ENCODE results near the gene MCHR1.
"Not testable (repeated sequence)": the region's sequence is repeated elsewhere in the genome, so short reads cannot be mapped to it uniquely, and the experiment has no call there.

MCHR1 gene

DNA sequence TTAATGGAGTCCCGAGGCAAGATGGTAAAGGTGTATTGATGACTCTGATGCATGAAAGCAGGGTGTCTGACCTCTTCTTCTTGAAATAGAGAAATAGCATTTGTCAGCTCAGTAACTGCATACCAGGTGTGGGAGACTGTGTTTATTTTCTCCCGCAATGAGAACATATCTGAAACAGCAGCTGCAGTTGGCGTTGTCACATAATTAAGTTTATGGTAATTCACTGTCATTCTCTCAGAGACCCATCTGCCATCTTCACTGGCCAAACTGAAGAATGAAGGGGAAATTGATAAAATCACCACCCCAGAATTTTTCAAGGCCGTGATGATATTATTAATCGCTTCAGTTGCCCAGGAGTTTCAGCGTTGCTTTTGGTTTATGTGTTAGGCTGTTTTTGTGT lies 20.1 kb upstream of the MCHR1 start:
- DNase-seq, result no peak

DNA sequence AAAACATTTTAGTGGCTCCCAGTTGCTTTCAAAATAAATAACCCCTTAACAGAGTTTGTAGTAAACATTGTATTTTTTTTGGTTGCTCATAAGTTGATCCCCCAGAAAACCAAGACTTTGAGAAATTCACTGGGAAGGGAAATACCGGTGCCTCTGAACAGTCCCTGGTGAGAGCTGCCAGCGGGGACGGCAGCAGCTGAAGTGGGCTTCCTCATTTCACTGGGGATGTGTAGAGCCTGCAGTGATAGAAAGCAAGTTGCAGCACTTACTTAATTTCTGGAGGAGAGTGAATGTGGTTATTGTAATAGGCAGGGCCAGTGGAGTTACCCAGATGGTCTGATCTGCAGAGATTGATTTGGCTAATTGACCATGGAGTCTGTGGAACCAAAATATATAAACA lies 18.6 kb upstream of the MCHR1 start:
- no peak for DNase-seq

DNA sequence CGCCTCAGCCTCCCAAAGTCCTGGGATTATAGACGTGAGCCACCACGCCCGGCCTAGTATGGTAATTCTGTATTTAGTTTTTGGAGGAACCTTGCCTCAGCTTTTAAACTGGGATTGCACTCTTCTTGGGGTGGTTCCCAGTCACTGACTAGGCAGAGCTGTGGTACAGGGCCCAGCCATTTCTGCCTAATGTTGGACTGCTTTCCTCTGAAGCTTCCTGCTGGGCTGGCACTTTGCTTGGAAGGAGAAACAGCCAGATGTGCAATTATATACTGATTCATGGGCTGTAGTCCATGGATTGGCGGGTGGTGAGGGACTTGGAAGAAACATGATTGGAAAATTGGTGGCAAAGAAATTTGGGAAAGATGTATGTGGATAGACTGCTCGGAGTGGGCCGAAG lies 17.6 kb upstream of the MCHR1 start:
- no peak for DNase-seq

DNA sequence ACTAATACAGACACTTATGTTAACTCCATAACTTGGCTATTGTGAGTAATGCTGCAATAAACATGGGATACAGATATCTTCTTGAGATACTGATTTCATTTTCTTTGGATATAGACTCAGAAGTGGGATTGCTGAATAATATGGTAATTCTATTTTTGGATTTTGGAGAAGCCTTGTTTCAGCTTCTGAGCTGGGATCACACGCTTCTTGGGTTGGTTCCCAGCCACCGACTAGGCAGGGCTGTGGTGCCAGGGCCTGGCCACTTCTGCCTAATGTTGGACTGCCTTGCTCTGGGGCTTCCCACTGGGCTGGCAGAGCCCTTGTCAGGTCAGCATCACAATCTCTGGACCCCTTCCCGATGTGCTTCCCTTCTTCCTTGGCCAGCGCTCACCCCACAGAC lies 14.0 kb upstream of the MCHR1 start:
- DNase-seq, result peak; percentile 70

DNA sequence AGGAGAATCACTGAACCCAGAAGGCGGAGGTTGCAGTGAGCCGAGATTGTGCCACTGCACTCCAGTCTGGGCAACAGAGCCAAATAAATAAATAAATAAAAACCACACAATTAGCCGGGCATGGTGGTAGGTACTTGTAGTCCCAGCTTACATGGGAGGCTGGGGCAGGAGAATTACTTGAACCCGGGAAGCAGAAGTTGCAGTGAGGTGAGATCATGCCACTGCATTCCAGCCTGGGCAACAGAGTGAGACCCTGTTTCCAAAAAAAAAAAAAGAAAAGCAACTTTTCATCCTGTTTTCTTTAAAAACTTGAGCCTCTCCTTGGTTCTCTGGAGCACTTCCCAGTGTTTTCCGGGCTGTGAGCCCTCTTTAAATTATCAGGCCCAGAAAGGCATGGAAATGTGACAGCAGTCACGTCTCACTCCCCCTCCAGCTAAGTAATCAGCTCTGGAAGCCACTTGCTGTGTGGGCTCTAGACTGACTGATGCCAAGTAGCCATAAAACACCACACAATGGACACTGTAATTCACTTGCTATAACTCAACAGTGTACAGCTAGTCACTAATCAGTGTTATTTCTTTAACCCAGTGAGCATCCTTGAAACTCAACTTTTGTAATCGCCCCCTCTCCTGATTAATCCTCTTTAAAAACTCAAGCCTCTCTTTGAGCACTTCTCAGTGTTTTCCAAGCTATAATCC lies 13.0 kb upstream of the MCHR1 start:
- DNase-seq, result peak; percentile 80

DNA sequence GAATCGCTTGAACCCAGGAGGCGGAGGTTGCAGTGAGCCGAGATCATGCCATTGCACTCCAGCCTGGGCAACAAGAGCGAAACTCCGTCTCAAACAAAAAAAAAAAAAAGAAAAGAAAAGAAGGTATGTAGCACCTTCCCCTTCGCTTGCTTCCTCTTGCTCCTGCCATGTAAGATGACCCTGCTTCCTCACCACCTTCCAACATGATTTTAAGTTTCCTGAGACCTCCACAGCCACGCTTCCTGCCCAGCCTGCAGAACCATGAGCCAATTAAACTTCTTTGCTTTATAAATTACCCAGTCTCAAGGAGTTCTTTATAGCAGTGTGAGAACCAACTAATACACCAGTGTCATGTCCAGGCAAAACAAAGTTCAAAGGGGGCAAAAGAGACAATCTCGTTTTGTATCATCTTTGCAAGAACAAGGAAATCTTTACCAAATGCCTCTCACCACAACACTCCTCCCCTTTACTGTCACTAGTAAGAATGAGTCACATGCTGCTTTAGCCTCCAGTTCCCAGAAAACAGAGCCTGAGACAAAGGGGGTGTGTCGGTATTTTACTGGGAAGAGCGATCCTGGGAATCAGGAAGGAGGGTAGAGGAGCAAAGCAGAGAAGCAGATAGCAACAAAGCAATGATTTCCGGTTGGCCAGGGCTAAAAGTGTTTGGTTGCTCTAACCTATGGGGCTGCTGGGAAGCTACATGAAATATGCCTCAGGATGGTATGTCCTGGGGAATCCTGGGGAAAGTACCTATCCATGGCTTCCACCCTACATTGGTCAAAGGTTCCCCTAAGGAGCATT lies 10.5 kb upstream of the MCHR1 start:
- peak; percentile 73 for DNase-seq

DNA sequence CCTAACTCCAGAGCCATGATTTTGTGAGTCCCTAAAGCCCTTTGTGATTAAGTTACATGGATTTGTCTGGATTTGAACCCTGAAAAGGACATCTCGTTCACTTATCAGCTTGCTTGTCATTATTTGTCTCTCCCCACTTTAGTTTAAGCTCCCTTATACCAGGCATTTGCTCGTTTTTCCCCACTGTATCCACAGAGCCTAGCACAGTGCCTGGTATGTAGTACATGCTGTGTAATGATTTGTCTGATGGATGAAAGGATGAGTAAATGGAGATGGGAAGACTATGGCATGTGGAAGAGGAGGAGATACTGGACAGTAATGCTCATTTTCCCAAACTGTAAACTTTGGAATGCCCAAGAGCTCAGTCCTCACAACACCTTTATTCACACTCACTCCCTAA lies 9.2 kb upstream of the MCHR1 start:
- DNase-seq, result no peak

DNA sequence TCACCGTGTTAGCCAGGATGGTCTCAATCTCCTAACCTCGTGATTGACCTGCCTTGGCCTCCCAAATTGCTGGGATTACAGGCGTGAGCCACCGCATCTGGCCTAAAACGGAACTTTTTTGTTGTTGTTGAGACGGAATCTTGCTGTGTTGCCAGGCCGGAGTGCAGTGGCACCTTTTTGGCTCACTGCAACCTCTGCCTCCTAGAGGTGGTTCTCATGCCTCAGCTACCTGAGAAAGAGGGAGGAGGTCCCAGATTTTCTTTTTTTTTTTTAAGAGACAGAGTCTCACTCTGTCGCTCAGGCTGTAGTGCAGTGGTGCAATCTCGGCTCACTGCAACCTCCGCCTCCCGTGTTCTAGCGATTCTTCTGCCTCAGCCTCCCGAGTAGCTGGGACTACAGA lies 7.9 kb upstream of the MCHR1 start:
- no peak for DNase-seq

DNA sequence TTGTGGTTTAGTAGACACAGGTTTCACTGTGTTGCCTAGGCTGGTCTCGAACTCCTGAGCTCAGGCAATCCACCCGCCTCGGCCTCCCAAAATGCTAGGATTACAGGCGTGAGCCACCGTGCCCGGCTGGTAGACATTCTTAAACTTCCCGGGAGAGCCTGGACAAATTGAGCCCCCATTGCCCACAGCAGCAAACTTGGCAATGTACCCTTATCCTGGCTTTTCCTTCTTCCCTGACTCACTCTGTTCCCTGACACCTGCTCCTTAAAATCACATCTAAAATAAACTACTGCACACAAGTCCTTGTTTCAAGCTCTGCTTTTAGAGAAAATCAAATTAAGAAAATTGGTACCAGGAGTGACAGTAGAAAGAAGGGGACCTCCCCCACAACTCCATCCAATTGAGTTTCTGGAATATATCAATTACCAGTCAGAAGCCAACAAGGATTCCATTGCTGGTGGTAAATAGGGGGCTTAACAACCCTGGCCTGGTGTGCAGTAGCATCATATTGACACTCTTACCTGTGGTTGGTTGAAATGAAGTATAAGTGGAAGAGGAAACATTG lies 7.4 kb upstream of the MCHR1 start:
- no peak for DNase-seq

DNA sequence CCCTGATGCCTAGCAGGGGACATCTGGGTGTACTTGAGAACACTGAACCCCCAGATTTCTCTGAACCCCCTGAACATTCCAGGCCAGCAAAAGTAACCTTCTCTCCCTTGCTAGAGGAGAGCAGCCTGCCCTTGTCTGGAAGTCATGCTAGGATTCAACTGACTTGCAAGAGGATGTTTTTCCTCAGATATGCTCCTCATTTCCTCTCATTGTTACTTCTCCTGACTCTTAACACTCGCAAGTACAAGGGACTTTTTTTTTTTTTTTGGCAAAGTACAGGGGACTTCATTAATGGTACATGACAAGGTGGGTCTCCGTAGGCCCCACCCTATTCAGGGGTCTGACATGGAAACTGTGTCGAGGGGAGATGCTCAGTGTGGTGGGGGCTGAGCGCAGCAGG lies 6.3 kb upstream of the MCHR1 start:
- no peak for DNase-seq

DNA sequence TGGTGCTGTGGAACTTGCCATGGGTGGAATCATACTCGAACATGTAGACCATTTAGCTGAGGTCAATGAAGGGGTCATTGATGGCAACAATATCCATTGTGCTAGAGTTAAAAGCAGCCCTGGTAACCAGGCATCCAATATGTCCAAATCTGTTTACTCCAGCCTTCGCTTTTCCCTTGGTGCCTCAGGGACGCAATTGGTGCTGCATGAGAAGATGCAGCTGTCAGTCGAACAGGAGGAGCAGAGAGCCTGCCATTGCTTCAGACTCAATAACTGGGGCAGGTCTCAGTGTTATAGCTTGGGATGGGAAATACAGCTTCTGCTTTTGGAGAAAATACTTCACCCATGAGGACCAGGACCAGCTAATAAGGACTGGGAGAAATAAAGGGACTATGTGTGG lies 5.0 kb upstream of the MCHR1 start:
- DNase-seq, result no peak

DNA sequence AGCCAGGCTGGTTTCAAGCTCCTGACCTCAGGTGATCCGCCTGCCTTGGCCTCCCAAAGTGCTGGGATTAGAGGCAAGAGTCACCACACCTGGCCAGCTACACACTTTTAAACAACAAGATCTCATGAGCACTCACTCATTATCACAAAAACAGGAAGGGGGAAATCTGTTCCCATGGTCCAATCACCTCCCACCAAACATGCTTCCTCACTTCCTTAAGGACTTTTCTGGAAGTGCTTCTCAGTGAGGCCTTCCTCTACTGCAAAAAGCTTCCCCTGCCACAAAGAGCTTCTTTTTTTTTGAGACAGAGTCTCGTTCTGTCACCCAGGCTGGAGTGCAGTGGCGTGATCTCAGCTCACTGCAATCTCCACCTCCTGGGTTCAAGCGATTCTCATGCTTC lies 3.1 kb upstream of the MCHR1 start:
- not testable (repeated sequence) for DNase-seq

DNA sequence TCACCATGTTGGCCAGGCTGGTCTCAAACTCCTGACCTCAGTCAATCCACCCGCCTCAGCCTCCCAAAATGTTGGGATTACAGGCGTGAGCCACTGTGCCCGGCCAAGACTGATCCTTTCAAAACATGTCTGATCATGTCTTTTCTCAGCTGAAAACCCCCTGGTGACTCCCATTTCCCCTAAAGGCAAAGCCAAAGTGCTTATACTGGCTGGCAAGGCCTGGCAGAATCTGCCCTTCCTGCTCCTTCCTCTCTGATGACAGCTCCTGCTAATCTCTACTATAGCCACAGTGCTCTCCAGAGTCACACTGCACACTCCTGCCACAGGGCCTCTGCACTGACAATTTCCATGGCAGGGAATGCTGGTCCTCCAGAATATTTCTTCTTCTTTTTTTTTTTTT lies 2.6 kb upstream of the MCHR1 start:
- DNase-seq, result no peak

DNA sequence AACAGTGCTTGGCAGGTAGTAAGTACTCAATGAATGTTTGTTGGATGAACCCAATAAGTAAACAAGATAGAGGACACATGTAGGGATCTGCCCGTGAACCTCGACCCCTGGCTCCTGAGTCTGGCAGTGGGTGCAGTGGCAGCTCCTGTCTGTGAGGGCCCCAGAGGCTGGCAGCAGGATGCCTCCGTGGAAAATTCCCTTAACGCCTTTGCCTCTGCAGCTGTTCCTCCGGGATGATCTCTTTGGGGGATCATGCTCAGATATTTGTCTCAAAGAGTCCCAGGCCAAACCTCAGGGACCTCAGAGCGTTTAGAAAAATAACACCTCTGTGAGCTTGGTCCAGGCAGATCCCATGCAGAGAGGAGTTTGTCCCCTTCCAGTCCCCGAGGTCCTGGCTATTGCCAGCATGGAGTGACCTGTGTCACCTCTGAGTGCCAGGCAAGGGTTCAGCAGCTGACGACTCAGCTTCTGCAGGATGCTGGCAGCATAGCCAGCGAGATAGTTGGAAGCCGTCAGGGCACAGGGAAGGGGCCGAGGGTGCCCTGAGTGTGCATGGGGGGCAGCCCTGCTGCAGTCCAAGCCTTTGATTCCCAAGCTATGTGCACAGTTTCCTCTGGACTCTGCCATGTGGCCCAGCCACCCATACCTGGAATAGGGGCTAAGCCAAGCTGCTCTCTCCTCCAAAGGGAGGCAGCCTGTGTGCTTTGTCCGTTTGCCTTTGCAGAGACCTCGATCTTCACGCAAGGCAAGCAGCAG lies 613 bp upstream of the MCHR1 start:
- DNase-seq, result no peak

DNA sequence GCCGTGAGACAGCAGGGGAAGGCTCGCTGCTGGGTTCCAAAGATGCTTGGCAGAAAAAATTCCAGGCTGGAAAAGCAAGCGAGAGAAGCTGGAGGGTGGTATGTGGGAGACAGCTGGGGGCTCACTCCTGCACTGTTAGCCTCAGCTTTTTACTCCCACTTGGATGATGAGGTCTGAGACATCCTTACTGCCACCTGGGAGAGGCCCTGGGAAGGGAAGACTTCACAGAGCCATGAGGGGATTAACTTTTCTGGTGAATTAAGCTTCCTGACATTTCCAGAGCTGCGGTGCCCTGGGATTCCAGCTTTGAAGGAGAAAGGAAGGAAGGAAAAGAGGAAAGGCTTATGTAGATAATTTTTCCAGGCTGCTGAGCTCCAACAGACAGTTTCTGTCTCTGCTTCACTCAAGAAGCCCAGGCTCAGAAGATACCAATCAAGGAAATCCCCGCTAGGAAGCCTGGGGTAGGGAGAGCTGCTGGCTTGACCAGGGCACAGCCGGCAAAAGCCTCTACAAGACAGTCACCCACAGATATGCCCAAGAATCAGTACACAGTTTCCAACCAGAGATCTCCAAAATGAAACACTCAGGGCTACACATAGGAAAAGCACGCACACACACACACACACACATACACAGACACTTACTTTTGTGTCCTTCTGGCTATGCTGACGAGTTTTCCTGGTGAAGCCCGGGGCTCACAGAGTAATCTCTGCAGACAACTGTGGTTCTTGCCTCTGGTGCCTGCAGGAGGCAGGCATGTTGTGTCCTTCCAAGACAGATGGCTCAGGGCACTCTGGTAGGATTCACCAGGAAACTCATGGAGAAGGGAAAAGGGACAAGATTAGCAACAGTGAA lies 907 bp downstream of the MCHR1 start:
- DNase-seq, result peak; percentile 39

DNA sequence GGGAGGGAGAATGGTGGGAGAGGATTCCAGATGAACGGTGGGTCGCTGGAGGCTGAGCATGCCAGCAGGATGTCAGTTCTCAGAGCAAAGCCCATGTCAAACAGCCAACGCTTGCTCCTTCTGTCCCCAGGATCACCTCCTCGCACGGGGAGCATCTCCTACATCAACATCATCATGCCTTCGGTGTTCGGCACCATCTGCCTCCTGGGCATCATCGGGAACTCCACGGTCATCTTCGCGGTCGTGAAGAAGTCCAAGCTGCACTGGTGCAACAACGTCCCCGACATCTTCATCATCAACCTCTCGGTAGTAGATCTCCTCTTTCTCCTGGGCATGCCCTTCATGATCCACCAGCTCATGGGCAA lies 1.5 kb downstream of the MCHR1 start:
- no peak for DNase-seq

DNA sequence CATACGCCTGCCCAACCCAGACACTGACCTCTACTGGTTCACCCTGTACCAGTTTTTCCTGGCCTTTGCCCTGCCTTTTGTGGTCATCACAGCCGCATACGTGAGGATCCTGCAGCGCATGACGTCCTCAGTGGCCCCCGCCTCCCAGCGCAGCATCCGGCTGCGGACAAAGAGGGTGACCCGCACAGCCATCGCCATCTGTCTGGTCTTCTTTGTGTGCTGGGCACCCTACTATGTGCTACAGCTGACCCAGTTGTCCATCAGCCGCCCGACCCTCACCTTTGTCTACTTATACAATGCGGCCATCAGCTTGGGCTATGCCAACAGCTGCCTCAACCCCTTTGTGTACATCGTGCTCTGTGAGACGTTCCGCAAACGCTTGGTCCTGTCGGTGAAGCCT lies 2.2 kb downstream of the MCHR1 start:
- no peak for DNase-seq

DNA sequence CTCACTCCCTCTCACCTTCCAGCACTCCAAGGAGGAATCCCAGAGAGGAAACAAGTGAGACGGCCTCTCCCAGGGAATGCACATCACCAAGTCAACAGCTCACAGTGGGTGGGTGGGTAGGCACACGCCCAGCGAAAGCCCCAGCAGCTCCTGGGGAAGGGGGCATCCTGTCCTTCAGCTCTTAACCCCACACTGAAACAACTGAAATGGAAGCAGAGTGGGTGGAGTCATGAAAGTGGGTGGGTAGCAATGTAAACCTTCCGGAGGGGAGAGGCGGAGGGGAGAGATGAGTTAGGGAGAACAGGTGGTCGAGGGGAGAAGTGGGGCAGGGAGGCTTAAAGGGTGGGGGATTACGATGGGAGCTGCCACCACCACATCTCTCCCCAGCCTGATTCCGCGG lies 5.4 kb downstream of the MCHR1 start:
- no peak for DNase-seq

DNA sequence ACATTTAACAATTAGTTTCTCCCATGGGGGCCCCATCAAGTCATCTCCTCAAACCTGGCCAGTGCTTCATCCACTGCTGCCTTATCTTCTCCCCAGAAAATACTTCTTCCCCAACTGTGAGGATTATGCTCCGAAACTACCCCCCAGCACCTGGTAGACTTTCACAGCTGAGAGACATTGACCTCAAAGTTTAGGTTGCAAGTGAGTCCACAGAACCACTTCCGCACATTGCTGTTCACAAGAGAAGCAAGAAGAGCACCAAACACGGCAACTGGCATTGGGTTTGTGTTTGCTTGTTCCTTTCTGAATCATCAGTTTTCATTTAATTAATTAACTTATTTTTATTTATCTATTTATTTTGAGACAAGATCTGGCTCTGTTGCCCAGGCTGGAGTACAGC lies 6.1 kb downstream of the MCHR1 start:
- DNase-seq, result no peak

DNA sequence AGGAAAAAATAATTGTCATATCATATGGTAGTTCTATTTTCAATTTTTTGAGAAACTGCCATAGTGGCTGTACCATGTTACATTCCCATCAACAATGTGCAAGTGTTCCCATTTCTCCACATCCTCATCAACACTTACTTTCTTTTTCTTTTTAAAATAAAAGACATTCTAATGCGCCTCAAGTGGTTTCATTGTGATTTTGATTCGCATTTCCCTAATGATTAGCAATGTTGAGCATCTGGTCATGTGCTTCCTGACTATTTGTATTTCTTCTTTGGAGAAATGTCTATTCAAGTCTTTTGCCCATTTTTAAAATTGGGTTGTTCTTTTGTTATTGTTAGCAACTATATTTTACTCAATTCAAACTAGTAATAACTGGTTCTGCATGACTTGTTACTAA lies 8.4 kb downstream of the MCHR1 start:
- no peak for DNase-seq

DNA sequence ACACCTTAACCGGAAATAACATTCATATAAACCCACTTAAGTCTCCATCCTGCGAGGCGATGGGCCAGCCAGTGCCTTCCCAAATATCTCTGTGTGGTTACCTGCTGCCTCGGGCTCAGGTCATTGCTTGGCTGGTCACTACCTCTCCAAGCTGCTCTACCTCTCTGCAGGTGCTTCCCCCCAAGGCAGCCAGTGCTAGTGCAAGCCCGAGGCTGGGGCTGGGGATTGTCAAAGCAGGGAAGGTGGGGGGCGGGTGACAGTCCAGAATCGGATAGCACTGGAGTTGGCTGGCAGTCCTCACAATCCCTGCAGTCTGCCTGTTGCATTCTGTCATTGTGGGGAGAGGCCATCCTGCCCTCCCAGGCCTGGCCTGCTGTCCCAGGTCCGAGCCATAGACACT lies 11.1 kb downstream of the MCHR1 start:
- no peak for DNase-seq

DNA sequence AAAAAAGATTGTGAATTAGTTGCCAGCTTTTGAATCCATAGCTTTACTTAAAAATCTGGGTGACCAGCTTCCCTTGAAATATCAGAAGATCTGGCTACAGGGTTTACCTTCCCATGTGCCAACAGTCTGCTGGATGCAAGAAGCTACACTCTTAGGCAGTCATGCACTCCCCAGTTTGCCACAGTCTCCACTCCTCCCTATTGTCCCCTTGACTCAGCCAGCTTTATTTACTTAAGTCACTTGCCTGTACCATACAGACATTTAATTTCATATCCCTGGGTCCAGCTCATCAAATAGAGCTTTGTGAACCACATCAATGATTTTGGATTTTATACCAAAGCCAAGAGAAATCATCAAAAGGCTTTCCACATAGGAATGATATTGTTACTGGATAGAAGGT lies 12.2 kb downstream of the MCHR1 start:
- DNase-seq, result no peak

DNA sequence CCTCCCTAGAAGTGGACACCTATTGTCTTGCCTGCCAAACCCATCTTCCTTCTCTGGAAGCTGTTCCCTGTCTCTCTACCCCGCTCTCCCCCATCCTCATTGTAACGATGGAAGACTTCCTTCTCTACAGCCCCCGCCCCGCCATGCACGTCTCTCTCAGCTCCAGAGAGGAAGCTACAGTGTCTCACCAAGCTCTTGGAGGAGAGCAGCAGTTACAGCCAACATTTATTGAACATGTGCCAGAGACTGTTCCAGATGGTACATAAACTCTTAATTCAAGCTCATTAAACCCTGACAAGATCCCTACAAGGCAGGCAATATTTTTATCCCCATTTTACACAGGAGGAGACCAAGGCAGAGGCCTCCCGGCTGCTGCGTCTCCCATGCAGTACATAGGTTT lies 15.1 kb downstream of the MCHR1 start:
- no peak for DNase-seq

Measured in fibroblast of upper back skin (primary cell).